Measurements from ENCODE around the gene SERGEF. TPM values are rescaled to one million over a fixed set of nuclear protein-coding genes. Genes with fewer than 3 reads are reported as not detected.

SERGEF gene
- total and polyA plus RNA-seq, 2 of the 13 experiments (the other 11 are each of a cell fraction or from before 2014, with no cell fraction given), result 54.5 to 114 TPM

DNA sequence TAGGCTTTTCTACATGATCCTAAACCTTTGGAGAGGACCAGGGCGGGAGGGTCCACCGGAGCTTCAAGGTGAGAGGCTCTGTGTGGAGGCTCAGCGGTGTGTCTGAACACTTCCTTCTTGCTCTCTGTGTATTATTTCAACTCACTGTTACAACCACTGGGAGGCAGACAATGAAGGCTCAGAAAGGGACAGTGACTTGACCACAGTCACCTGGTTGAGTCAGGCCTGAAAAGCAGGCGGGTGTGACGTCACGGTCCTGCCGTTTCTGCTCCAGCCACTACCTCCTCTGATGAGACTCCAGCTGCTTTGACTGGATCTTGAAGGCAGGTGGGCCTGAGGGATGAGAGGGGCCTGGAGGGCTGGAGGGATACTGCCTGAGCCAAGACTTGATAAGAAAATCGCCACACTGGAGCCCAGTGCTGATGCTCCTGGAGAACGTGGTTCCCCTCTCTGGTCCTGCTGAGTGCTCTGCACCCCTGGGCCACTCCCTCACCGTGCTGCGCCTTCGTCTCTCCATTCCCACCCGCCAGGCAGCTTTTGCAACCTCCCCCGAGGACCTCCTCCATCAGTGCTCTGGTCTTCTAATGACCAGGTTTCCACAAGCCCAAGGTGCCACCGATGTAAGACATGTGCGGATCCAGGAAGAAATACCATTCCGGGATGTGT is 250.4 kb downstream of the SERGEF start (continued):
- TF ChIP-seq CTCF (CRISPR knock-in tag; IDR thresholded peaks at IDR 0.05) (peak; percentile 38), STAG1 (CRISPR knock-in tag; IDR thresholded peaks at IDR 0.05) (peak; percentile 8; the same call in 1 of the 2 replicates)
- TF ChIP-seq, protein P1, sequence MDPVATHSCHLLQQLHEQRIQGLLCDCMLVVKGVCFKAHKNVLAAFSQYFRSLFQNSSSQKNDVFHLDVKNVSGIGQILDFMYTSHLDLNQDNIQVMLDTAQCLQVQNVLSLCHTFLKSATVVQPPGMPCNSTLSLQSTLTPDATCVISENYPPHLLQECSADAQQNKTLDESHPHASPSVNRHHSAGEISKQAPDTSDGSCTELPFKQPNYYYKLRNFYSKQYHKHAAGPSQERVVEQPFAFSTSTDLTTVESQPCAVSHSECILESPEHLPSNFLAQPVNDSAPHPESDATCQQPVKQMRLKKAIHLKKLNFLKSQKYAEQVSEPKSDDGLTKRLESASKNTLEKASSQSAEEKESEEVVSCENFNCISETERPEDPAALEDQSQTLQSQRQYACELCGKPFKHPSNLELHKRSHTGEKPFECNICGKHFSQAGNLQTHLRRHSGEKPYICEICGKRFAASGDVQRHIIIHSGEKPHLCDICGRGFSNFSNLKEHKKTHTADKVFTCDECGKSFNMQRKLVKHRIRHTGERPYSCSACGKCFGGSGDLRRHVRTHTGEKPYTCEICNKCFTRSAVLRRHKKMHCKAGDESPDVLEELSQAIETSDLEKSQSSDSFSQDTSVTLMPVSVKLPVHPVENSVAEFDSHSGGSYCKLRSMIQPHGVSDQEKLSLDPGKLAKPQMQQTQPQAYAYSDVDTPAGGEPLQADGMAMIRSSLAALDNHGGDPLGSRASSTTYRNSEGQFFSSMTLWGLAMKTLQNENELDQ (CRISPR knock-in tag; IDR thresholded peaks at IDR 0.05; ENCODE audit: borderline replicate concordance), result no peak

DNA sequence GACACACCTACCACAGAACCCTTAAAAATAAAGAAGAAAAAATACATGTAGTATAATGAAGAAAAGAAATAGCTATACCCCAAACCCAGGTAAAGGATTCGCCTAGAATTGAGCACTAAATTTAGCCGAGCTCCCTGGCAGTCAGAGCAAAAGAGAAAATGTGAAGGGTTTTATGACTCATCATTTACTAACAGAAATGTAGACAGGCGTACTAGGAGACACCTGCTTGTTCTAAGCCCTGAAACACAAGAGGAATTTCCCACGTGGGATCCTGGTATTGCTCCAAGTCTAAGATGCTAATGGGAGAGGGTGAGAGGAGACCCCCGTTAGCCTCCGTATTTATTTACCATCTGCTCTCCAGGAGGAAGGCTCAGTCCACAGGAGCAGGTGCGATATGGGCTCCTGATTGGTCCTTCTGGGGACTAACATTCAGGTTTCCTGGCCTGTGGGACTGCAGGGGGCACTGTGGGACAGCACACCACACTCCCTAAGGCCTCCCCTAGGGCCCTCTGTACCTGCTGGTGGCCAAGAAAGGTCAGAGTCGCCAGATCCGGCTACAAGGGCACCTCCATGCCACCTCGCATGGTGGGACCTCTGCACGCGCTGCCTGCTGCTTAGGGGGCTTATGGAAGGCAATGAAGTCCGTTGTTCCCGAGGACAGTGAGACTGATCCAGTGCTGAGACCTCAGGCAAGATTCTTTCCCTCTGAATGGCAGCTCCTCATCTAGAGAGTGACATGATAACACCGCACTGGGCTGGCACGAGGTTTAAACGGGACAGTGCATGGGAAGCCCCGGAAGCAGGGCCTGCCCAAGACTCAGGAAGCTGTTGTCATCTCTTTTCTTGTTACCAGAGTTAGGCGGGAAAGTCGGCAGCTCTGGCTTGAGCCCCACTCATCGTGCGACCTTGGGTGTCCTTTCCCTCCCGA is 252.5 kb downstream of the SERGEF start:
- FAIRE-seq (peak; percentile 87), DNase-seq (ENCODE audit: low spot score) (peak; percentile 69), ATAC-seq (peak; percentile 99)
- CTCF ChIA-PET (ENCODE audit: low intra/inter-chr PET ratio, low total read pairs), result interaction anchor here (0.7 to 2.9 kb wide), 8 partner anchors 10 to 219 kb away, joined by 3 to 44 read pairs (median 4); no protein-coding TSS in a partner anchor
- WGBS (ENCODE audit: low lambda C conversion rate), result 32% methylated on average over 14 of the region's 23 CpGs
- BruUV-seq (replicated peaks), result no TSS peak
- peaks cover 11% of the 10 kb centered on the region; the same call in 1 of the 2 replicates for H3K4me1 ChIP-seq (ENCODE audit: insufficient read depth, low read length)
- H3K4me3 ChIP-seq (replicated peaks in 1 of 3; ENCODE audit: insufficient read depth in 1 of 3, low read depth in 2 of 3, low read length in 3 of 3), result no peak overlapping the region
- H3K9me3 ChIP-seq (ENCODE audit: low read length), result no peaks in the 10 kb centered on the region
- H3K79me2 ChIP-seq (ENCODE audit: insufficient read depth, low read length), result no peaks in the 10 kb centered on the region
- H4K20me1 ChIP-seq (ENCODE audit: insufficient read depth, low read length), result no peaks in the 10 kb centered on the region
- intact Hi-C loops (cut with micrococcal nuclease; ENCODE audit: unreplicated experiment), result loop anchor here (1.0 to 10.0 kb wide), 6 partner anchors 29 to 344 kb away; partner anchors contain the start of gene SAAL1
- H3K9ac ChIP-seq (ENCODE audit: insufficient read depth, low read depth, low read length), result no peak overlapping the region
- in situ Hi-C loops (cut with HindIII; ENCODE audit: extremely low pct_ligation_motif_present, low pct_unique_long_range_greater_than_20kb), result loop anchor here (5.0 kb wide), 1 partner anchor 217 kb away; no protein-coding TSS in a partner anchor
- H3K36me3 ChIP-seq (replicated peaks in 1 of 2; ENCODE audit: control insufficient read depth in 1 of 2, insufficient read depth in 2 of 2, low read length in 2 of 2), result no peaks in the 10 kb centered on the region
- POLR2A ChIA-PET, result no interaction called here
- H3K27ac ChIP-seq (ENCODE audit: extremely low read length, insufficient read depth, low read length), result no peak overlapping the region
- H3K27me3 ChIP-seq (ENCODE audit: control insufficient read depth in 1 of 2, insufficient read depth in 2 of 2, low read length in 2 of 2), result peaks cover 3 to 6% of the 10 kb centered on the region in 2 experiments; a peak in 3 of 5 replicates
- peak overlapping the region; percentile 58 for H3K4me2 ChIP-seq (ENCODE audit: low read depth, low read length)
- H2AFZ ChIP-seq (ENCODE audit: low read length), result no peak overlapping the region
- TF ChIP-seq, protein P1 (CRISPR knock-in tag; IDR thresholded peaks at IDR 0.05; ENCODE audit: borderline replicate concordance), result no peak
- TF ChIP-seq ZC3H4 (CRISPR knock-in tag; IDR thresholded peaks at IDR 0.05; ENCODE audit: borderline replicate concordance) (no peak), ONECUT2 (CRISPR knock-in tag; IDR thresholded peaks at IDR 0.05) (no peak), DBP (CRISPR knock-in tag; IDR thresholded peaks at IDR 0.05; ENCODE audit: not compliant biosample characterization) (no peak), ZNF382 (CRISPR knock-in tag; IDR thresholded peaks at IDR 0.05; ENCODE audit: borderline replicate concordance) (no peak), NPAS2 (CRISPR knock-in tag; IDR thresholded peaks at IDR 0.05; ENCODE audit: borderline replicate concordance) (no peak), ZNF282 (IDR thresholded peaks at IDR 0.05; ENCODE audit: partially characterized antibody) (no peak), SALL2 (CRISPR knock-in tag; IDR thresholded peaks at IDR 0.05) (no peak), HOXD1 (CRISPR knock-in tag; IDR thresholded peaks at IDR 0.05) (no peak), ZNF605 (CRISPR knock-in tag; IDR thresholded peaks at IDR 0.05) (no peak)
